HG02678 (cell line): ENCODE data around the gene MNDA.

Experiments
- ATAC-seq: cut with Tn5 transposase; IDR thresholded peaks from one replicate; pipeline ENCODE4 v1.9.1; 2021; ENCODE audit warnings: mild to moderate bottlenecking, moderate library complexity; ENCODE audit not compliant: unreplicated experiment

The MNDA gene

DNA sequence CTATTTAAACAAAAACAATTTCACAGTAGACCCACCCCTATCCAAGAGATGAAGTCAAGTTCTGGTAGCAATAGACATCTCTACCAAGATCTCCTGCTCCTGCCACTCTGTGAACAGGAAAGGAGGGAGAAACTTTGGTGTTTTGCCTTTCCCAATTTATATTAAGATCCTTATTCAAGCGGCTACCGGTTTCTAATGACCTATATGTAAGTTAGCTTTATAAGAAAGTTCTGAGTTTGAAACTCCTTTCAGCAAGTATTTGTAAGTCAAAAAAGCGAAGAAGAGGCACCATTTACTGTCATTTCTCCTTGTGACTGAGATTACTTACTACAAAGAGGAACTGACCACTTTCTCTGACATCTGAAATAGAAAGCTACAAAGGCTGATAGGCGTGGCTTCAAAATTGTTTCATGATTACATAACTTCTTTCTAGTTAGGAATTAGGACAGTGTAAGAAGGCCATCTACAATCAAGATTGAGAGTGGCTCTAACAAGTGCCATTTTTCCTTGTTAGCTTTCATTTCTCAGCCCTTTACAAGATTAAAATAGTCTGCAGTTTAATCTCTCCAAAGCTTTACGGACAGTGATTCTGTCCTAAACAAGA lies at the start of gene MNDA:
TSS of gene MNDA (plus strand) at position 448 of the 604 bp plus-strand sequence. CDS start 10,803 bp downstream, outside the sequence.
- ATAC-seq: peak; percentile 92

DNA sequence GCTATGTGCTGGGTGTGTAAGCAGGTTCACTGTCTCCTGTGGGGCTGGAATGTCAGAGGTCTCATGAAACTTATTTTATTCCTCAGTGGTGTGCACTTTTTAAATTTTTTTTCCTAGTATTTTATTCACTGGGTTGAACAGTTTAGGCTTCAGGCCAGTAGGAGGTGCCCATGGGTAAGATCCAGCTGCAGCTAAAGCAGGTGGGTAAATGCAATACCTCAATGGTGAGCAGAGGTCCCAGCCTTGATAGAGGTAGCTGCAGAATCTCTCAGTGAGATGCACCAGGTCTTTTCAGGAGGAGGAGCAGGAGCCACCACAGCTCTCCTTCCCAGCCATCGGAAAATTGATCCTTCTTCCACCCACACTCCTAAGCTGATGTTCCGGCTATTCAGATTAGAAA lies 37.5 kb upstream of the MNDA start:
- no peak for ATAC-seq

DNA sequence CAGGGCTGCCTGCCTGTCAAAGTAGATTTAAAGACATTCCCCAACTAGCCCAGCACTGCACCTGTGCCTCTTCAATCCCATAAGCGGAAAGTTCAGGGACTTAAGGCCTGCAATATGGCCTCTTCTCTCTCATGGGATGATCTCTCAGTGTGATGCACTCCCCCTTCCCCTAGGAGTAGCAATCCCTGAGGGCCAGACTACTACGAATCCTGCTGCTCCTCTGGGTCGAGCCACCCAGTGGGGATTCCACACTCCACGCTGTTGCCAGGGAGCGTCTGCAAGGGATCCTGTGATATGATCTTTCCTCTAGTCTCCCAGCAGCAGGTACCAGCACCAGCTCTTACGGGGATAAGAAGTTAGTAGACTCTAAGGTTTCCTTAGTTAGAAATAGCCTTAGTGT lies 36.9 kb upstream of the MNDA start:
- no peak for ATAC-seq

DNA sequence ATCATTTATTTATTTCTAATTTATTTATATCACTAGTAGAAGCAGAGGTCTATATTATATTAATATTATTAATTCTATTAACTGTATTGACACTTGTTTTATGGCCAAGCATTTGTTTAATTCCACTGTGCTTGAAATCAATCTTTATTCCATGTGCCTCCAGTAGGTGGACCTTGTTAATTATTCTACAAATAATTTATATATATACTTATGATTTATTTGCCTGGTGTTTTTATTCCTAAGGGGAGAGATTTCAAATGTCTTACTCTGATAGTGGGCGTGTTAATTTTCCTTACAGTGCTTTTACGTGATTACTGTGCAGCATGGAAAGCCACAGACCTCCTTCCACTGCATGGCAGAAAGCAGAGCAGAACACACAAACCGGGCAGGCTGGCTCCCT lies 32.6 kb upstream of the MNDA start:
- ATAC-seq: no peak

DNA sequence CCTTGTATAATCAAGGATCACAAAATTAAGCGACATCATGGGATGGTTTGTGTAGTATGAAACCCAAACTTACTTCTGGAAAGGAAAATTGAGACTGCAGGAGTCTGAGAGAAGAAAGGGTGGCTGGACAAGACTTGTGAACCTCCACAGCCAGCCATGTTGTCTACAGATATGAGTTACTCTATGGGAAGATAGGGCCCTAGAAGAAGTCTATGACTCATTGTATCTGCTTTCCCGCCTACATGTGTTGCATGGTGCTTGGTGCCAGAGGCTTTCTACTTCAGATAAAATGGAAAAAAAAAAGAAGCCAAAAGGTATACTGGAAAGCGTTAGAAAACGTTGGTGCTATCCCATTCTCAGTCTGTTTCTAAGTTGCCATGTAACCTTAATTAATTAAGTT lies 31.5 kb upstream of the MNDA start:
- ATAC-seq: no peak

DNA sequence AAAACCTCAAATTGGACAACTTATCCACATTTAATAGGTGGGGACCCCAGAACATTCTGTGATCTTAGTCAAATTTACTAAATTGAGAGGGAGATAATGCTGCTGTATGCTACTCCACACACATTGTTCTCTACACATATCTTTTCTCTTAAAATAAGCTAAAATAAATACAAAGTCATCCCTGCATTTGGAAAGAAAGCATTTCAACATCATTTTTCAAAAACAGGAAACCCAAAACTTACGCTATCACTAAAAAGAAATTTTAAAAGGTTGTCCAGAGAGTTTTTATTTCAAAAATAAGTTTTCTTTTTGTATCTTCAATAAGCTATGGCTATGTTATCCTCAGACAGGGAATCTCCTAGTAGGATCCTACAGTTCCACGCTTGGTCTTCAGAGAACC lies 30.6 kb upstream of the MNDA start:
- ATAC-seq: no peak

DNA sequence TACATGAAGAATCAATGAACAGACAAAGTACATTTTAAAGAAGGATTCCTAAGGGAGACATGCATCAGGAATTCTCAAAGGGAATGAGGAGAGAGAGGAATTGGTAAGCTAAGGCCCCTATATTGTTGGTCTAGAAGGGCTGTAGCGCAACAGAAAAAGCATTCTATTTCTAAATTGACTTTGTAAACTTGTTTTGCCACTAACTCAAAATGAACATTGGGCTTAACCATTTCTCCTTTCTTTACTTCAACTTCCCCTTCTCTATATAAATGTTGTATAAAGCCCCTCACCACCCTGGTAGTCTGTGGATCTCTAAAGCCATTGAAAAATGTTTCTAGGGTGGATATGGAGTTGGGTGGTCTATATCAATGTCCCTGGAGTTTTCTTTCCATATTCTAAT lies 29.8 kb upstream of the MNDA start:
- ATAC-seq: no peak

DNA sequence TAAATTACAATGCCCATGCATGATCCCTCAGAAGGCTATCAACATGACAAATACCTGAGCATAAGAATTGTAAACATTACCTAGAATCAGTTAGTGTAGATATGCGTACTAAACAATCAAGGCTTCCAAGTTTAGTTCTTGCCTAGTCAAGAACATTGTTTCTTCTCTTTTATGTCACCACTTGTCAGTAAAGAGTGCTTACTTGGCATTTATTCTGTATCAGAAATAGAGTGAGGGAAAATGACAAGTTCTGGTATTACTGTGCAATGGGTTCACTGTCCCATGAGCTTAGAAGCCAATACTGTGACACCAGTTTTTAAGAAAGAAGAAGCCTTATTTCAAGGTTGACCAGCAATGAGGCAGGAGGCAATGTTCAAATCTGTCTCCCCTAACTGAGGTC lies 27.5 kb upstream of the MNDA start:
- no peak for ATAC-seq

DNA sequence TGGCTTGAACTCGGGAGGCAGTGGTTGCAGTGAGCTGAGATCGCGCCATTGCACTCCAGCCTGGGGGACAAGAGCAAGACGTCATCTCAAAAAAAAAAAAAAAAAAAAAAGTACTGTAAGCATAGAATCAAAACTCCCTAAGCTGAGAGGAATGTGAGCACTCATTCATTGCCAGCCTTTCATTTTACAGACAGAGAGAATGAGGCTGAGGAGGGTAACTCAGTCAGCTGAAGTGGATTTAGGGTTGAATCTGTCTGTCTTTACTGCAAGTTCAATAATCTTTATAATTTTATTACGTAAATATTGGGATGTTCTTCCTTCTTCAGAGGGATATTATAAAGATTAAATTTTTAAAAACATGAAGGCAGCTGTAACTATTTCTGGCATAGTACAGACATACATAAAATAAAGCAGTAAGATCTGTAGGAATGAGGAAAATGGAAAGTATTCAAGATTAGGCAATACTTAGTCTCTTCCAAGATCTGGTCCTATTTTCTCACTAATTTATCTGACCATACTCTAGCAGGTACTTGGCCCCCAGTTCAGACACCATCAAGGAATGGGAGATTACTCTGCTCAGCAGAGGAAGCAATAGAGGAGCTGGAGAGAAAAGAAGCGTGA lies 24.1 kb upstream of the MNDA start:
- ATAC-seq: no peak

DNA sequence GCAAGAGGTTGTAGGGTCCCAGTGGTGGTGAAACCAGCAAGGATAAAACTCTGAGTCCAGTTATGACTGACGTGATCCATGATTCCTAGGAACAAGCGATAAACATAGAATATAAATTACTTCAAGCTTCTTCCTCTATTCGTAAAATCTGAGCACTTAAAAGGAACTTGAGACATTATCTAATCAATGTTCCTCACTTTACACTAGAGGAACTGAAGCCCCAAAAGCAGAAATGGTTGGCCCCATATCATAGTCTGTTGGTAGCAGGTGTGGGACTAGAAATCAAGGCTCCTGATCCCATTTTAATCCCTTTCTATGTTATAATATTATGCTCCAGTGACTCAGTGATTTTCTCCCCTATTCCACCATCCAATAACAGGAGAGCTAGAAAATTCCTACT lies 21.9 kb upstream of the MNDA start:
- ATAC-seq: no peak

DNA sequence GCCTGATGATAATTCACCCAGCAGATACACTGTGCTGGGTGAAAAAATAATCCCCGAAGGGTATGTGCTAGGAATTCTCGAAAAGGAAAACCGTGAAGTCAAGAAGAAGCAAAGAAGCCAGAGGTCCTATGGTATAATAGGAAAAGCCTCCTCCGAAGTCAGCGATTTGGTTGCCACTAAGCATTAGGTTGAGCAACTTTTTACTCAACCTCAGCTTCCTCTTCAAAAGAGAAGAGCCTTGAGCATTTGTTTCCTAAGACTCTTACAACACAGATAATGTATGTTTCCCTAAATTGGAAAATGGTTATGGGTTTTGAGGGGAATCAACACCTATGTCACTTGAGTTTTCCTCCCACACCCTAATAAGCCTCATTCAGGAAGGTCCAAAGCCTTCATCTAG lies 21.3 kb upstream of the MNDA start:
- ATAC-seq: no peak

DNA sequence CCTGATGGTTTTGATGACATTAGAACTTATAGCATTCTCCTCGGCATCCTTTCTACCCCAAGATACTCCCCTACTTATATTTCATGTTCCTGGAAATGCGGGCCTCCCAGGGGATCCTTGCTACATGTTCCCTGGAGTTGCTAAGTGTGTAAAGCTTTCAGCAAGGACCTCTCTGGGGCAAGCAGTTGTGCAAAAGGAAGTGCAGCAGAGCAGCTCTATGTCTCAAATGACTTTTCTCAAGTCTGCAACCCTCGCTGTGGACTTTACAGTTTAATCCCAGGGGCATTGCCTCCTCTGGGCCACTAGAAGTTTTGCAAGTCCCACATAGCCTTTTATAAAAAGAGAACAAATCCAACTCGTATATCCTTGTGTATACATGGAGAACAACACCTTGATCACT lies 20.8 kb upstream of the MNDA start:
- ATAC-seq: no peak

DNA sequence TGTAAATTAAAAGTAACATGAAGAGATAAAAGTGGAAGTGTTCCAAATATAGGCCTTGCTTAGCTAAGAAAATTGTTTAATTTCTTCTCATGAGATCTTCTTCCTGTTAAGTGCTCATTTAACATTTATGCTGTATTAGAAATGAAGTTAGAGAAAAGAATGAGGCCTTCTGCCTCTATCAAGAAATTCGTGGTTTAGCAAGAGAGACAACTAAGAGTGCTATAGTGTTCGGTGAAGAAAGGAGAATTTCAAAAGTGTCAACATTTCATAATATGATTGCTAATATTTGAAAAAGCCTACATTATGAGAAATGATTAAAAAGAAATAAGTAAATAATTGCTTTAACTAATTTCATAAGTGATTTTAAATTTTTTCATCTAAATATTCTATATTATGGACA lies 18.8 kb upstream of the MNDA start:
- ATAC-seq: no peak

DNA sequence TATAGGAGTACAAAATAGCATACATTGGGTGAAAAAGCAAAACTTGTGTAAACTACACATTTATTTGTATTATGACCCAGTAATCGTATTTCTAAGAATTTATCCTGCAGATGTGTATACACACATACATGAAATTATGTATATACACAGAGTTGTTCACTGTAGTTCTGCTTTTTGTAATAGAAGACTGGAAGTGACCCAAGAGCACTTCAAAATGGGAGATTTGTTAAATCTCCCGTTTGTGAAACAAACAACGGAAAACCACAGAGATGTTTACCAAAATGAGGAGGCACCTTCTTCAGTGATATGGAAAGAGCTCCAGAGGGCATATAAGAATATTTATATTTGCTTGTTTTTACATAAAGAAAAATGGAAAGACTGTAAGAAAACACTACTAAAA lies 18.0 kb upstream of the MNDA start:
- no peak for ATAC-seq

DNA sequence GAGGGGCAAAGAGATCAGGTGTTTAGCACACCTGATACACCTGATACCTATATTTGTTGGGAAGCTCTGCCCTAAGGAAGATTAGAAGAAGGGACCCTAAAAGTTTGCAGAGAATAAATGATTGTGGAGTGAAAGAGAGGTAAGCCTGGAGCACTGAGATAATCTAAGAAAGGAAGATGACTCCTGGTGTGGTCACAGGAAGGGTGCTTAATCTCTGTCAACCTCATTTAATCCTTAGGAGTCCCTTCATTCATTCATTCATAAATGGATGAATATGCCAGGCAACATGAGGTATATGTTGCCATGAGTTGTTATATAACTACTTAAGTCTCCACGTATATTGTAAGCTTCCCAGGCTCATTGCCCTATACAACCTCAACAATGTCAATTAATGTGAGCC lies 16.2 kb upstream of the MNDA start:
- no peak for ATAC-seq

DNA sequence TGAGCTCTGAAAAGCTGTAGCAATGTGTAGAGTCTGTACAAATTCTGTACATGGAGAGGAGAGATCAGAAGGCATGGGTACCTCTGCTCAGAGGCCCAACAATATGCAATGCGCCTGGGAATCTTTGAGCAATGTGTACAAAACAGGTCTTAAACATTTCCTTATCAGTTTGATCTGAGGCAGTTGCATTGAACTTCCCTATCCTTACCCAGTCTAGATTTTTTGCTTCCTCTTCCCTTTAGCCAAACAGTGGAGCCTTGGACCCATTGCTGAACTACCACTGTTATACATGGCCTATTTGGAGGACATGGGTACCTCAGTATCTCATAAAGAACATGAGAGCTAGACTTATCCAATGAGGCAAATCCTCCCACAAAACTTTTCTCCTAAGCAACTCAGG lies 12.6 kb upstream of the MNDA start:
- no peak for ATAC-seq

DNA sequence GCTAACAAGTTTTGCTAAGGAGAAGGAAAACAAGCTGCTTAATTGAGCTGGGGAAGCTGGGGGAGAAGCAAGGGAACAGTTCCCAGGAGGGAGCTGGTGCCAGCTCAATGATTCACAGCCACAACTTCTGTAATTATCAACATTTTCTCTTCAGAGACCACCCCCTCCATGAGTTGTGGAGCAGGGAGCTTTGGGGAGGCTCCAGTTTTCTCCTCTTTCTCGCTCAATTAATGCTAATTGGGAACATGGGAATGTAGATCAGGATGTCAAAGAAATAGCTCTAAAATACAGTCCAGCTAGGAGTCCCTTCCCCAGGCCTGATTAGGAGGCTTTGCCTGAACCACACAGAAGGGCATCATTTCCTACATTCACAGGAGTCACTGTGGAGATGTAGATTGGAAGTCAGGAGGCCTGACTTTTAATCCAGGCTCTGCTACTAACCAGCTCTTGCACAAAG lies 12.1 kb upstream of the MNDA start:
- no peak for ATAC-seq

DNA sequence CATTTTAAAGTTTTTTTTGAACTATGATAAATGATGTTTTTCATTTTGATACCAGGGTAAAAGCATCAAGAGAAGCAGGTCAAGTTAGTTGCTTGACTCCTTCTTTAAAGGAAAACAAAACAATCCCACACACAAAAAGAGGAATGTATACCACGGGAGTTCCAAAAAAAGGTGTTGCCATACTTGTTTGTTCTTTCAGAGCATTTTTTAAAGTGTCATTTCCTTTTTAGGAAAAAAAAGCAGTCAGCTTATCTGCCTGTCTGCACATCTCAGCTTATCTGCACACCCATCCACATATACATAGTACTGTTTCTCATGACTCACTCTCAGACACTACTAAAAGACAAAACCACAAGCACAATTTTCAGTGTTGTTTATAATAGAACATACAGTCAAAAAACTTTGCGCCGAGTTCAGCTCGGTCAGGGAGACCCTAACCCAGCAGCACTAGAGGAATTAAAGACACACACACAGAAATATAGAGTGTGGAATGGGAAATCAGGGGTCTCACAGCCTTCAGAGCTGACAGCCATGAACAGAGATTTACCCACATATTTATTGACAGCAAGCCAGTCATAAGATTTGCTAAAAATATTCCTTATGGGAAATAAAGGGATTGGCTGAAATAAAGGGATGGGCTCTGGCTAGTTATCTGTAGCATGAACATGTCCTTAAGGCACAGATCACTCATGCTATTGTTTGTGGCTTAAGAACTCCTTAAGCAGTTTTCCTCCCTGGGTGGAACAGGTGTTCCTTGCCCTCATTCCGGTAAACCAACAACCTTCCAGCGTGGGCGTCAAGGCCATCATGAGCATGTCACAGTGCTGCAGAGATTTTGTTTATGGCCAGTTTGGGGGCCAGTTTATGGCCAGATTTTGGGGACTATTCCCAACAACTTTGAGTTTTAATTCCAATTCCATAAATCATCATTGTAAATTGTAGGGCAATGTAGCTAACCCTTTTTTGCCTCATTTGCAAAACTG lies 11.4 kb upstream of the MNDA start:
- ATAC-seq: peak; percentile 47

DNA sequence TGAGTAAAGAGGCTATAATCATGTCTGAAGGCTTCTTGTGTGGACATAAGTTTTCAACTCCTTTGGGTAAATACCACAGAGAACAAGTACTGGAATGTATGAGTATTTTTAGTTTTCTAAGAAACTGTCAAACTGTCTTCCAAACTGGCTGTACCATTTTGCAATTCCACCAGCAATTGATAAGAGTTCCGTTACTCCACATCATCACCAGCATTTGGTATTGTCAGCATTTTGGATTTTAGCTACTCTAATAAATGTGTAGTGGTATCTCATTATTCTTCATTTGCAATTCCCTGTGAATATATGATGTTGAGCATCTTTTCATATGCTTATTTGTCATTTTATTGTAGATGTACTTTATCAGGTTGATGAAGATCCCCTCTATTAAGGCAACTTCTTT lies 9.4 kb upstream of the MNDA start:
- no peak for ATAC-seq

DNA sequence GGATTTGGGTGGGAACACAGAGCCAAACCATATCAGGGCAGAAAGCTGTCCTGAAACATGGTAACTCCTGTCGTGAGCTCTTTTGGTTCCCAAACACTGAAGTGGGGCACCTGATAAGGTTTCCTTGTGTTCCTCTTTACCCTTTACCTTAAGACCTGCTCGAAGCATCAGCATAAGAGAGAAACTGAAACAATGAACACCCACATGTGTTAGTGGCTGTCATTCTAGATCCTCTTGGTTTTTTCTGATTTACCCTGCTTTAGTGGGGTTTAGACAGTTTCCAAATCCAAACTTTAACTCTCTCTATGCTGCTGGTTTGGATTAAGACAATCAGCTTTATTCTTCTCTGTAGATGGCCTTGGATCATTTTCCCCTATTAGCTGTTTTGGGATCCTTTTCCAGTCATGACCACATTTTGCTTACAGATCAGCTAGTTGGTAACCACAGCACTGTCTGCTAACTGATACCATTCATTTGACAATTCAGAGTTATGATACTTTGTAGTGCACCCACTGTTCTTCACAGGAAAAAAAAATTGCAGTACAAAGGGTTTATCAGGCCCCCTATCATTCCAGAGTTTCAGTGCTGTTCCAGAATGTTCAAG lies 975 bp upstream of the MNDA start:
- ATAC-seq: peak; percentile 62

DNA sequence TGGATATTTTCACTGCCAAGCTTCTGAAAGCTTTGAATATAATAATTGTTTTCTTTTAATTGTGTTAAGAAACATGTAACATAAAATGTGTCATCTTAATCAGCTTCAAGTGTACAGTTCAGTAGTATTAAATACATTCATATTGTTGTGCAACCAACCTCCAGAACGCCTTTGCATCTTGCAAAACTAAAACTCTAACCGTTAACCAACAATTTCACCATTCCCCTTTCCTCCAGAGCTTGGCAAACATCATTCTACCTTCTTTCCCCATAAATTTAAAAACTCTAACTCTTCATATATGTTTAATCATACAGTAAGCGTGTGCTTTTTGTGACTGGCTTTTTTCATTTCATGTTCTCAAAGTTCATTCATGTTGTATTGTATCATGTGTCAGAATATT lies 2.1 kb downstream of the MNDA start:
- ATAC-seq: no peak
